HL-60/S4 treated with retinoic acid at 250 ng/mL for 4 days and 3 days (cell line): ENCODE measurements around the gene ZNF613.
"Not testable (repeated sequence)": the region's sequence is repeated elsewhere in the genome, so short reads cannot be mapped to it uniquely, and the experiment has no call there.

Source experiments
- in situ Hi-C: fragments of 300-500 bp; cut with MboI; formaldehyde crosslinking; loops from 2 replicates; pipeline ENCODE4 v1.7.0; 2022; ENCODE audit warnings: low sequenced_read_pairs

The ZNF613 gene

GRCh38 chr19:51926784-51927741 is at the start of gene ZNF613:
TSS of gene ZNF613 (plus strand) at chr19:51927472. CDS start at chr19:51936221, 8,749 bp downstream.
- in situ Hi-C loops: no loop called here

GRCh38 chr19:51882518-51882917 is 44.8 kb upstream of the ZNF613 start:
- in situ Hi-C loops: no loop called here

DNA sequence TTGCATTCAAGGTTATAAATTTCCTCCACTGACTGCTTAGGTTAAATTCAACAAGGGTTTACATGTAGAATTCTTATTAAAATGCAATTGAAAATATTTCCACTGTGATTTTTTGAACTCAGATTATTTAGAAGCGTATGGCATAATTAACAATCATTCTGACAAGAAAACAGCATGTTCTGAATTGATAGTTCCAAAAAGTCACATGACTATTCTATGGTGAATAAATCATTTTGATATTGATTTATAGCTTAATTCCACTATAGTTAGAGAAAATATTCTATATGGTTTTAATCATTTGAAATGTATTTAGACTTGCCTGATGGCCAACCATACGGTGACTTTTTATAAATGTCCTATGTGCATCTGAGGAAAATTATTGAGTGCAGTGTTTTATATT is 42.6 kb upstream of the ZNF613 start:
- in situ Hi-C loops: no loop called here

GRCh38 chr19:51887522-51888498 is 39.5 kb upstream of the ZNF613 start, which contains the start of gene ZNF577:
TSS of gene ZNF577 (minus strand) at chr19:51887951. CDS start at chr19:51880382, 7,569 bp downstream.
- in situ Hi-C loops: no loop called here

DNA sequence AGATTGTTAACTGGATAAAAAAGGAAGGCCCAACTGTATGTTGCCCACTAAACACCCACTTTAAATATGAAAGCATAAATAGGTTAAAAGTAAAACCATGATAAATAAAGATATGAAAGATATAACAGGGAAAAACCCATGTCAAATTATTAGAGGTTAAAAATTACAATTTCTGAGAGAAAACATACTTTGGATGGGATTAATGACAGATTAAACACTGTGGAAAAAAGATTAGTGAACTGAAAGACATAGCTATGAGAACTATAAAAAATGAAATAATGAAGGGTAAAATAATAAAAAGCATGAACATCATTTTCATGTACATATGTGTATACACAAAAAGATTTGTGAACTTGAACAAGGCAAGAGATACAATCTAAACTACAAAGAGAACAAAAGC is 37.3 kb upstream of the ZNF613 start:
- in situ Hi-C loops: no loop called here

DNA sequence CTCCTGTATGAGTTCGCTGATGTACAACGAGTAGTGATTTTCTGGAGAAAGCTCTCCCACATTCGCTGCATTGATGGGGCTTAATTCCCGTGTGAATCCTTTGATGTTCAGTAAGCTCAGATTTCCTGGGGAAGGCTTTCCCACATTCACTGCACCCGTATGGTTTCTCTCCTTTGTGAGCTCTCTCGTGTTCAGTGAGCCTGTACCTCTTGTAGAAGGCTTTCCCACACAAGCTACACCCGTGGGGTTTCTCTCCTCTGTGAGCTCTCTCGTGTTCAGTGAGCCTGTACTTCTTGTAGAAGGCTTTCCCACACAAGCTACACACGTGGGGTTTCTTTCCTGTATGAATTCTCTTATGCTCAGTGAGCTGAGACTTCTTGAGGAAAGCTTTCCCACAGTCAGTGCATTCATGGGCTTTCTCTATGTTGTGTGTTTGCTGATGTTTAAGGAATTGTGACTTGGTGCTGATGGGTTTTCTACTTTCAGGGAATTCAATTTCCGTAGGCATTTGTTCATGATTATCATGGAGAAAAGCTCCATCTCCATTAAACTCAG is 36.0 kb upstream of the ZNF613 start:
- in situ Hi-C loops: no loop called here

DNA sequence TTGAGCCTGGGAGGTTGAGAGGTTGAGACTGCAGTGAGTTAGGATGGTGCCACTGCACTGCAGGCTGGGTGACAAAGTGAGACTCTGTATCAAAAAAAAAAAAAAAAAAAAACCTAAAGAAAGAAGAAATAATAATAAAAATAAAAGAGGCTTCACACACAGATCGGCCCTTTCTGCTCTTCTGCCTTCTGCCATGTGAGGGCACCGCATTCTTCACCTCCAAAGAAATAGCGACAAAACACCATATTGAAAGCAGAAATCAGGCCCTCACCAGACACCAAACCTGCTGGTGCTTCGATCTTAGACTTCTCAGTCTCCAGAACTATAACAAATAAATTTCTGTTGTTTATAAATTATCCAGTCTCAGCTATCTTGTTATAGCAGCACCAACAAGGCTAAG is 25.4 kb upstream of the ZNF613 start:
- in situ Hi-C loops: no loop called here

GRCh38 chr19:51903192-51903591 is 24.1 kb upstream of the ZNF613 start:
- in situ Hi-C loops: no loop called here

DNA sequence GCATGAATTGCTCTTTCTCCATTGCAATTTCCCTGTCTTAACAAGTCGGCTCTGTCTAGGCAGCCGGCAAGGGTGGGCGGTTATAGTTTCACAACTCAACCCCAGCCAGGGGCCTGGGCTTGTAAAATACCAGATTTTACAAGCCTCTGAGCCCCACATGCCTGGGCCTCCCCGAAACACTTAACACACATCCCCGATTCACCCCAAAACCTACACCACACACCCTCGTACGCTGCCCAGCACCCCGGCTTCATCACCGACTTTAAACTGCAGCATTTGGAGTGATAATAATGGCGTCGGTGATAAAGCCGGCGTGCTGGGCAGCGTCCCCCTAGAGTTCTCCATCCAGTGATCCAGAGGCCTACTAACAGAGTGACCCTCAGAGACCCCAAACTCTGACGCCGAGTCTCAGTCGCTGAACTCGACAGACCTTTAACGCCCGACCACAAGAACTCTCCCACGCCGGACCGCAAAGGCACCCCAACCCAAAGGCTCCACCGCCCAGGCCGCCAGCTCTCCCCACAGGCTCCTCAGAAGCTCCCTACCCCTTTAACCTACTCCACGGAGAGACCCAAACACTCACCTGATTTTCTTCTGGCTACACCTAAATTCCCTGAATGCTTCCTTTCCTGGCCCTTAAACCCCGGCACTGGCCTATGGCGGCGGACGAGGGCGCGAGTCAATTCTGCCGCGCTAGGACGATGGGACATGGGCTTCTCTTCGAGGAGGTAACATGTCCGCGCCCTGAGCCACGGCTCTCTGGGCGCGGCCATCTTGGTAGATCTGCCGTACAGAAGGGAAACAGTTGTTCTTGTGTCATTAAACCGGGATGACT is 22.7 kb upstream of the ZNF613 start, which contains the start of gene ZNF649:
Gene ZNF649 (minus strand): TSS at position 687 of the 835 bp plus-strand sequence. CDS start 4,910 bp downstream, outside the sequence.
- in situ Hi-C loops: no loop called here

DNA sequence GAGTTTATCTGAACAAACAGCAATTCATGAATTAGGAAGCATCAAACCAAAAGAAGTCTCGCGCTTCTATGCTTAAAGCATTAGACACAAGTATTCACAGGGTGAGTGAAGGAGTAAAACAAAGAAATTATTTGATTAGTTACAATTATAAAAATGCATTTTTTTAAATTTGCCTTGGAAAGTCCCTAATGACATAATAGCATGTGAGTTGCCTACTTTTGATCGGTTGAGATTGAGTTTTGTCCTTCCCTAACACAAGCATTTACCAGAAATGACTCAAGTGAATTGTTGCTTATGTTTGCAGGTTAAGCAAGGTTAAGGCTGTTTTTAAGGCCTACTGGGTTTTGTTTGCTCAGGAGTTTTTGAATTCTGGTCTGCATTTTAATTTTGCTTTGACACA is 22.1 kb upstream of the ZNF613 start:
- in situ Hi-C loops: no loop called here

GRCh38 chr19:51905639-51906038 is 21.6 kb upstream of the ZNF613 start:
- in situ Hi-C loops: not testable (repeated sequence)

- in situ Hi-C loops: not testable (repeated sequence)
These were observed 21.2 kb upstream of the ZNF613 start for GRCh38 chr19:51906108-51906507.

DNA sequence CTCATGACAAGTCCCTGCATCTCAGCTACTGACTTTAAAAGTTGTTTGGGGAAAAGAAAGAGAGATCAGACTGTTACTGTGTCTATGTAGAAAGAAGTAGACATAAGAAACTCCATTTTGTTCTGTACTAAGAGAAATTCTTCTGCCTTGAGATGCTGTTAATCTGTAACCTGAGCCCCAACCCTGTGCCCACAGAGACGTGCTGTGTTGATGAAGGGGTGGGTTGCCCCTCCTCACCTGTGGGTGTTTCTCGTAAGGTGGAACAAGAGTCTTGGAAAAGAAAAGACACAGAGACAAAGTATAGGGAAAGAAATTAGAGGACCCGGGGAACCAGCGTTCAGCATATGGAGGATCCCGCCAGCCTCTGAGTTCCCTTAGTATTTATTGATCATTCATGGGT is 19.3 kb upstream of the ZNF613 start:
- in situ Hi-C loops: not testable (repeated sequence)

- in situ Hi-C loops: no loop called here
These were observed 11.9 kb upstream of the ZNF613 start for GRCh38 chr19:51915324-51915867.

DNA sequence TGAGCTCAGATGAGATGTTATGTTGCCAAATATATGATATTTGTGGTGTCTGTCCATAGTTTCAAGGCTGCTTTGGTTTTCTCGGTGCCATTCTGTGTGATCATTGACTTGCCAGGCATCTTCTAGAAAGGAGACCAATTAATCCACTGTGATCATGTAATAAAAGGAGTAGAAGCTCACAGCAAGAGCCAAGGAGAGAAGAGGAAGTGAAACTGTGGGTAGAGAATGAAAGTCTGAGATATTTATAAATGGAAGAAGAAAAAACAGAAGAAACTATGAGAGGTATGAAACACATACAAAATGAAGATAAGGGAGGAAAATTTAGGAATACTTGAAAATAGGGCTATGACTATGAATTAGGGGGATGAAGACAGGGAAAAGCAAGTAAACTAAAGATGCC is 11.1 kb upstream of the ZNF613 start:
- in situ Hi-C loops: no loop called here

GRCh38 chr19:51919606-51920005 is 7.7 kb upstream of the ZNF613 start:
- in situ Hi-C loops: no loop called here

DNA sequence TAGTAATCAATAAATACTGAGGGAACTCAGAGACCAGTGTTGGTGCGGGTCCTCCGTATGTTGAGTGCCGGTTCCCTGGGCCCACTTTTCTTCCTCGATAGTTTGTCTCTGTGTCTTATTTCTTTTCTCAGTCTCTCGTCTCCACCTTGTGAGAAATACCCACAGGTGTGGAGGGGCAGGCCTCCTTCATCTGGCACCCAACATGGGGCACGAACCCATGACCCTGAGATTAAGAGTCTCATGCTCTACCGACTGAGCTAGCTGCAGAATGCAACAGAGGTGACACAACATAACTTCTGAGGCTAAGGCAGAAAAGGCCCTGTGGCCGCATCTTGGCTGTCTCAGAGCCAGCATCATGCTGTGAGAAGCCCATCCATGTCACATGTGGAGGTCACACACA is 5.3 kb upstream of the ZNF613 start:
- in situ Hi-C loops: no loop called here

DNA sequence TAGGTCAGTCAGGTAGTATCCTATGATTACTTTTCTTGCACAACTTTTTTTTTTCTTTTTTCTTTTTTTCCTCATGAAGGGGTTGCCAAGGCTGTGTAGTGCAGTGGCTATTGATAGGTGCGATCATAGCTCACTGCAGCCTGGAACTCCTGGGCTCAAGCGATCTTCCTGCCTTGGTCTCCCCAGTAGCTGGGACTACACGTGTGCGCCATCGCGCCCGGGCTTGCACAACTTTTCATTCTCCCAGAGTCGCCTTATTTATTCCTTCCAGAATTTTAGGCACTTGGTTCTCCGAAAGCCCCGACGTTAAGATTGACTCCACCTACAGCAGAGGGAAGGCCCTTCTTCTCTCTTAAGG is 867 bp upstream of the ZNF613 start:
- in situ Hi-C loops: no loop called here

DNA sequence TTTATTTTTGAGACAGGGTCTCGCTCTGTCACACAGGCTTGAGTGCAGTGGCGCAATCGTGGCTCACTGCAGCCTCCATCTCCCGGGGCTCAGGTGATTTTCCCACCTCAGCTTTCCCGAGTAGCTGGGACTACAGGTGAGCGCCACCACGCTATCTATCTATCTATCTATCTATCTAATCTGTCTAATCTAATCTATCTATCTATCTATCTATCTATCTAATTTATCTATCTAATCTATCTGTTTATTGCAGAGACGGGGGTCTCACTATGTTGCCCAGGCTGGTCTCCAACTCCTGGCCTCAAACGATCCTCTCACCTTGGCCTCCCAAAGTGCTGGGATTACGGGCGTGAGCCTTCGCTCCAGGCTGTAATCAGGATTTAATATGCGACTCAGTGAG is 587 bp downstream of the ZNF613 start:
- in situ Hi-C loops: no loop called here

DNA sequence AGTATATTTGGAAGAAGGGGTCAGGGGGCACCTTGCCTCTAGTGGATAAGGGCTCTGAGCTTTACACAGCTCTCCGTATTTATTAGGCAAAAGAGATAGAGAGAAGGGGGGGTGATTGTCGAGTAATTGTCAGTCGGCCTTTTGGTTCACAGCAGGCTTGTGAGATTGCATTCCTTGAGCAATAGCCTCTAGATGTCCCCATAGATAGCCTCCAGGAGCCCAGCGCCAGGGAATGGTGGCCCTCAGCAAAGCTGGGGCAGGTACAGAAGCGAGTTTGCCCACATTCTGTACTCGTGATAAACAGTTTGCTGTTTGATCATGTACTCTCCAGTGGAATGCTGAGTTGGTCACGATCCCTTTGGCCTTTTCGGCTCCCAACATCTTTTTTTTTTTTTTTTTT is 4.6 kb downstream of the ZNF613 start:
- in situ Hi-C loops: no loop called here
